ENCODE data around the gene CBLB.

CBLB gene

DNA sequence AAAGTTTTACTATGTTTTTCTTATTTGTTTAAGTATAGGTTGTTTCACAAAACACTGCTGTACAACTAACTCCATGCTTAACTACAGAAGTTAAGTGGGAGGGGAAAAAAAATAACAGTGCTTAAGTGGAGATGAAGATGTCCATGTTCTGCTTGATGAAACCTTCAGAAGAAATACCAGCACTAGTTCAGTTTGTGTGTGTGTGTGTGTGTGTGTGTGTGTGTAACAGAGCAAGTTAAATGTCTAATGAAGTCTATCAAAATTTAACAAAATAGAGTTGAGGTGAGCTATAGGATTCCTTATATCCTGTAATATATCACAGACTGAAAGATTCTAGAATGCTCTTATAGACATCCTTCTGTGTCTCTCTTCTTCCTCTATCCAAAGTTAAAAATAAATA, 44.1 kb upstream of the CBLB start:
- POLR2A ChIA-PET: no interaction called here
- Histone ChIP-seq H3K27ac (ENCODE audit: extremely low read depth, low read depth, low read length) (no peak overlapping the region), H3K4me1 (ENCODE audit: control insufficient read depth, insufficient read depth, low read length) (no peaks in the 10 kb centered on the region), H3K36me3 (ENCODE audit: control insufficient read depth in 2 of 2, insufficient read depth in 1 of 2, low read length in 2 of 2) (no peaks in the 10 kb centered on the region), H3K4me3 (ENCODE audit: low read depth, low read length) (no peak overlapping the region), H3K9me3 (ENCODE audit: control insufficient read depth, insufficient read depth, low read depth, low read length) (no peaks in the 10 kb centered on the region)
- TF ChIP-seq ZNF629 (tag by site-specific recombination; IDR thresholded peaks at IDR 0.05) (no peak), HOXA7 (CRISPR knock-in tag; IDR thresholded peaks at IDR 0.05; ENCODE audit: borderline replicate concordance) (no peak), ZBTB17 (tag by site-specific recombination; IDR thresholded peaks at IDR 0.05) (no peak), ZBTB48 (tag by site-specific recombination; IDR thresholded peaks at IDR 0.05) (no peak), WT1 (tag by site-specific recombination; IDR thresholded peaks at IDR 0.05) (no peak), FEZF1 (tag by site-specific recombination; IDR thresholded peaks at IDR 0.05) (no peak), ZNF221 (tag by site-specific recombination; IDR thresholded peaks at IDR 0.05; ENCODE audit: borderline replicate concordance) (no peak), TRIM28 (IDR thresholded peaks at IDR 0.05; ENCODE audit: borderline replicate concordance, low read length) (no peak), ZNF175 (tag by site-specific recombination; IDR thresholded peaks at IDR 0.05) (no peak), HOXC10 (CRISPR knock-in tag; IDR thresholded peaks at IDR 0.05) (no peak), ZNF777 (tag by site-specific recombination; IDR thresholded peaks at IDR 0.05; ENCODE audit: borderline replicate concordance) (no peak), IKZF3 (tag by site-specific recombination; IDR thresholded peaks at IDR 0.05) (no peak), KLF9 (tag by site-specific recombination; IDR thresholded peaks at IDR 0.05; ENCODE audit: low read depth) (no peak), ZXDB (tag by site-specific recombination; IDR thresholded peaks at IDR 0.05) (no peak)
- TF ChIP-seq, protein P1, sequence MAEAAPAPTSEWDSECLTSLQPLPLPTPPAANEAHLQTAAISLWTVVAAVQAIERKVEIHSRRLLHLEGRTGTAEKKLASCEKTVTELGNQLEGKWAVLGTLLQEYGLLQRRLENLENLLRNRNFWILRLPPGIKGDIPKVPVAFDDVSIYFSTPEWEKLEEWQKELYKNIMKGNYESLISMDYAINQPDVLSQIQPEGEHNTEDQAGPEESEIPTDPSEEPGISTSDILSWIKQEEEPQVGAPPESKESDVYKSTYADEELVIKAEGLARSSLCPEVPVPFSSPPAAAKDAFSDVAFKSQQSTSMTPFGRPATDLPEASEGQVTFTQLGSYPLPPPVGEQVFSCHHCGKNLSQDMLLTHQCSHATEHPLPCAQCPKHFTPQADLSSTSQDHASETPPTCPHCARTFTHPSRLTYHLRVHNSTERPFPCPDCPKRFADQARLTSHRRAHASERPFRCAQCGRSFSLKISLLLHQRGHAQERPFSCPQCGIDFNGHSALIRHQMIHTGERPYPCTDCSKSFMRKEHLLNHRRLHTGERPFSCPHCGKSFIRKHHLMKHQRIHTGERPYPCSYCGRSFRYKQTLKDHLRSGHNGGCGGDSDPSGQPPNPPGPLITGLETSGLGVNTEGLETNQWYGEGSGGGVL (tag by site-specific recombination; IDR thresholded peaks at IDR 0.05): no peak
- TF ChIP-seq, protein P2, sequence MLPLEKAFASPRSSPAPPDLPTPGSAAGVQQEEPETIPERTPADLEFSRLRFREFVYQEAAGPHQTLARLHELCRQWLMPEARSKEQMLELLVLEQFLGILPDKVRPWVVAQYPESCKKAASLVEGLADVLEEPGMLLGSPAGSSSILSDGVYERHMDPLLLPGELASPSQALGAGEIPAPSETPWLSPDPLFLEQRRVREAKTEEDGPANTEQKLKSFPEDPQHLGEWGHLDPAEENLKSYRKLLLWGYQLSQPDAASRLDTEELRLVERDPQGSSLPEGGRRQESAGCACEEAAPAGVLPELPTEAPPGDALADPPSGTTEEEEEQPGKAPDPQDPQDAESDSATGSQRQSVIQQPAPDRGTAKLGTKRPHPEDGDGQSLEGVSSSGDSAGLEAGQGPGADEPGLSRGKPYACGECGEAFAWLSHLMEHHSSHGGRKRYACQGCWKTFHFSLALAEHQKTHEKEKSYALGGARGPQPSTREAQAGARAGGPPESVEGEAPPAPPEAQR (tag by site-specific recombination; IDR thresholded peaks at IDR 0.05): no peak
- TF ChIP-seq, protein P3, sequence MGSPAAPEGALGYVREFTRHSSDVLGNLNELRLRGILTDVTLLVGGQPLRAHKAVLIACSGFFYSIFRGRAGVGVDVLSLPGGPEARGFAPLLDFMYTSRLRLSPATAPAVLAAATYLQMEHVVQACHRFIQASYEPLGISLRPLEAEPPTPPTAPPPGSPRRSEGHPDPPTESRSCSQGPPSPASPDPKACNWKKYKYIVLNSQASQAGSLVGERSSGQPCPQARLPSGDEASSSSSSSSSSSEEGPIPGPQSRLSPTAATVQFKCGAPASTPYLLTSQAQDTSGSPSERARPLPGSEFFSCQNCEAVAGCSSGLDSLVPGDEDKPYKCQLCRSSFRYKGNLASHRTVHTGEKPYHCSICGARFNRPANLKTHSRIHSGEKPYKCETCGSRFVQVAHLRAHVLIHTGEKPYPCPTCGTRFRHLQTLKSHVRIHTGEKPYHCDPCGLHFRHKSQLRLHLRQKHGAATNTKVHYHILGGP (tag by site-specific recombination; IDR thresholded peaks at IDR 0.05): no peak
- TF ChIP-seq, protein P4, sequence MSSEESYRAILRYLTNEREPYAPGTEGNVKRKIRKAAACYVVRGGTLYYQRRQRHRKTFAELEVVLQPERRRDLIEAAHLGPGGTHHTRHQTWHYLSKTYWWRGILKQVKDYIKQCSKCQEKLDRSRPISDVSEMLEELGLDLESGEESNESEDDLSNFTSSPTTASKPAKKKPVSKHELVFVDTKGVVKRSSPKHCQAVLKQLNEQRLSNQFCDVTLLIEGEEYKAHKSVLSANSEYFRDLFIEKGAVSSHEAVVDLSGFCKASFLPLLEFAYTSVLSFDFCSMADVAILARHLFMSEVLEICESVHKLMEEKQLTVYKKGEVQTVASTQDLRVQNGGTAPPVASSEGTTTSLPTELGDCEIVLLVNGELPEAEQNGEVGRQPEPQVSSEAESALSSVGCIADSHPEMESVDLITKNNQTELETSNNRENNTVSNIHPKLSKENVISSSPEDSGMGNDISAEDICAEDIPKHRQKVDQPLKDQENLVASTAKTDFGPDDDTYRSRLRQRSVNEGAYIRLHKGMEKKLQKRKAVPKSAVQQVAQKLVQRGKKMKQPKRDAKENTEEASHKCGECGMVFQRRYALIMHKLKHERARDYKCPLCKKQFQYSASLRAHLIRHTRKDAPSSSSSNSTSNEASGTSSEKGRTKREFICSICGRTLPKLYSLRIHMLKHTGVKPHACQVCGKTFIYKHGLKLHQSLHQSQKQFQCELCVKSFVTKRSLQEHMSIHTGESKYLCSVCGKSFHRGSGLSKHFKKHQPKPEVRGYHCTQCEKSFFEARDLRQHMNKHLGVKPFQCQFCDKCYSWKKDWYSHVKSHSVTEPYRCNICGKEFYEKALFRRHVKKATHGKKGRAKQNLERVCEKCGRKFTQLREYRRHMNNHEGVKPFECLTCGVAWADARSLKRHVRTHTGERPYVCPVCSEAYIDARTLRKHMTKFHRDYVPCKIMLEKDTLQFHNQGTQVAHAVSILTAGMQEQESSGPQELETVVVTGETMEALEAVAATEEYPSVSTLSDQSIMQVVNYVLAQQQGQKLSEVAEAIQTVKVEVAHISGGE (tag by site-specific recombination; conservative IDR thresholded peaks at IDR 0.05; ENCODE audit: low read depth): no peak
- TF ChIP-seq, protein P5, sequence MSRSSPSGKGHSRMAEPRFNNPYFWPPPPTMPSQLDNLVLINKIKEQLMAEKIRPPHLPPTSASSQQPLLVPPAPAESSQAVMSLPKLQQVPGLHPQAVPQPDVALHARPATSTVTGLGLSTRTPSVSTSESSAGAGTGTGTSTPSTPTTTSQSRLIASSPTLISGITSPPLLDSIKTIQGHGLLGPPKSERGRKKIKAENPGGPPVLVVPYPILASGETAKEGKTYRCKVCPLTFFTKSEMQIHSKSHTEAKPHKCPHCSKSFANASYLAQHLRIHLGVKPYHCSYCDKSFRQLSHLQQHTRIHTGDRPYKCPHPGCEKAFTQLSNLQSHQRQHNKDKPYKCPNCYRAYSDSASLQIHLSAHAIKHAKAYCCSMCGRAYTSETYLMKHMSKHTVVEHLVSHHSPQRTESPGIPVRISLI (tag by site-specific recombination; IDR thresholded peaks at IDR 0.05): no peak
- TF ChIP-seq, protein P6, sequence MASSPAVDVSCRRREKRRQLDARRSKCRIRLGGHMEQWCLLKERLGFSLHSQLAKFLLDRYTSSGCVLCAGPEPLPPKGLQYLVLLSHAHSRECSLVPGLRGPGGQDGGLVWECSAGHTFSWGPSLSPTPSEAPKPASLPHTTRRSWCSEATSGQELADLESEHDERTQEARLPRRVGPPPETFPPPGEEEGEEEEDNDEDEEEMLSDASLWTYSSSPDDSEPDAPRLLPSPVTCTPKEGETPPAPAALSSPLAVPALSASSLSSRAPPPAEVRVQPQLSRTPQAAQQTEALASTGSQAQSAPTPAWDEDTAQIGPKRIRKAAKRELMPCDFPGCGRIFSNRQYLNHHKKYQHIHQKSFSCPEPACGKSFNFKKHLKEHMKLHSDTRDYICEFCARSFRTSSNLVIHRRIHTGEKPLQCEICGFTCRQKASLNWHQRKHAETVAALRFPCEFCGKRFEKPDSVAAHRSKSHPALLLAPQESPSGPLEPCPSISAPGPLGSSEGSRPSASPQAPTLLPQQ (tag by site-specific recombination; IDR thresholded peaks at IDR 0.05): no peak
- CTCF ChIA-PET: no interaction called here

All from HEK293 (cell line).